ENCODE data around the gene CDC20B. TPM values are rescaled to one million over a fixed set of nuclear protein-coding genes. Genes with fewer than 3 reads are reported as not detected.

Gene CDC20B
- polyA plus RNA-seq, 1 donor from 2014 or later = not detected

GRCh38 chr5:55123365-55123764 lies 49.6 kb downstream of the CDC20B start:
- TF ChIP-seq EP300 (conservative IDR thresholded peaks at IDR 0.05; ENCODE audit: poor library complexity, severe bottlenecking) (no peak), EZH2 (IDR thresholded peaks at IDR 0.05; ENCODE audit: borderline replicate concordance, insufficient read depth, low read length, poor library complexity, severe bottlenecking) (no peak), POLR2AphosphoS5 (IDR thresholded peaks at IDR 0.05) (no peak), CTCF (IDR thresholded peaks at IDR 0.05; ENCODE audit: poor library complexity, severe bottlenecking) (no peak), RAD21 (conservative IDR thresholded peaks at IDR 0.05) (no peak), REST (IDR thresholded peaks at IDR 0.05; ENCODE audit: borderline replicate concordance) (no peak), MXI1 (conservative IDR thresholded peaks at IDR 0.05; ENCODE audit: poor library complexity, severe bottlenecking) (no peak), TAF1 (IDR thresholded peaks at IDR 0.05; ENCODE audit: low read depth) (no peak), SMC3 (conservative IDR thresholded peaks at IDR 0.05; ENCODE audit: poor library complexity) (no peak)
- no peaks in the 10 kb centered on the region for H3K36me3 ChIP-seq (ENCODE audit: insufficient read depth, low read length)
- no peaks in the 10 kb centered on the region for H3F3A ChIP-seq (ENCODE audit: insufficient read depth, low read length, poor library complexity, severe bottlenecking)
- no peak overlapping the region for H3K9ac ChIP-seq (ENCODE audit: low read length)
- H3K79me2 ChIP-seq (replicated peaks; ENCODE audit: insufficient read depth, low read length) = no peaks in the 10 kb centered on the region
- H3K9me3 ChIP-seq (ENCODE audit: low read length) = no peaks in the 10 kb centered on the region
- H3K9me2 ChIP-seq (ENCODE audit: insufficient read depth, low read length) = no peaks in the 10 kb centered on the region
- no peak overlapping the region for H2AFZ ChIP-seq (ENCODE audit: low read depth, low read length)
- H3K4me3 ChIP-seq (ENCODE audit: low read length) = no peak overlapping the region
- H3K27me3 ChIP-seq (ENCODE audit: insufficient read depth, low read depth, low read length) = no peaks in the 10 kb centered on the region
- no peak overlapping the region for H3K4me2 ChIP-seq (ENCODE audit: low read length)
- H3K27ac ChIP-seq (ENCODE audit: low read length) = no peak overlapping the region
- no peaks in the 10 kb centered on the region for H4K20me1 ChIP-seq (ENCODE audit: insufficient read depth)

- Histone ChIP-seq H3K27ac (ENCODE audit: low read length) (no peak overlapping the region), H3K36me3 (ENCODE audit: insufficient read depth, low read length) (no peaks in the 10 kb centered on the region), H3K9ac (ENCODE audit: low read length) (no peak overlapping the region), H4K20me1 (ENCODE audit: insufficient read depth) (no peaks in the 10 kb centered on the region), H3K9me3 (ENCODE audit: low read length) (no peaks in the 10 kb centered on the region), H3K4me2 (ENCODE audit: low read length) (no peak overlapping the region), H3F3A (ENCODE audit: insufficient read depth, low read length, poor library complexity, severe bottlenecking) (peaks cover 5% of the 10 kb centered on the region), H3K4me3 (ENCODE audit: low read length) (no peak overlapping the region), H3K79me2 (replicated peaks; ENCODE audit: insufficient read depth, low read length) (no peaks in the 10 kb centered on the region), H2AFZ (ENCODE audit: low read depth, low read length) (no peak overlapping the region), H3K27me3 (ENCODE audit: insufficient read depth, low read depth, low read length) (no peaks in the 10 kb centered on the region), H3K9me2 (ENCODE audit: insufficient read depth, low read length) (no peaks in the 10 kb centered on the region)
- no peak for TF ChIP-seq EP300 (conservative IDR thresholded peaks at IDR 0.05; ENCODE audit: poor library complexity, severe bottlenecking)
- TF ChIP-seq RAD21 (conservative IDR thresholded peaks at IDR 0.05) = no peak
- no peak for TF ChIP-seq REST (IDR thresholded peaks at IDR 0.05; ENCODE audit: borderline replicate concordance)
- TF ChIP-seq MXI1 (conservative IDR thresholded peaks at IDR 0.05; ENCODE audit: poor library complexity, severe bottlenecking) = no peak
- TF ChIP-seq SMC3 (conservative IDR thresholded peaks at IDR 0.05; ENCODE audit: poor library complexity) = no peak
- TF ChIP-seq TAF1 (IDR thresholded peaks at IDR 0.05; ENCODE audit: low read depth) = no peak
- no peak for TF ChIP-seq POLR2AphosphoS5 (IDR thresholded peaks at IDR 0.05)
- TF ChIP-seq EZH2 (IDR thresholded peaks at IDR 0.05; ENCODE audit: borderline replicate concordance, insufficient read depth, low read length, poor library complexity, severe bottlenecking) = no peak
- TF ChIP-seq CTCF (IDR thresholded peaks at IDR 0.05; ENCODE audit: poor library complexity, severe bottlenecking) = no peak
These were observed 58.9 kb downstream of the CDC20B start for GRCh38 chr5:55114061-55114460.
